Right renal cortex interstitium (tissue), 3 donors: ENCODE results near the gene CYBC1. TPM values are rescaled to one million over a fixed set of nuclear protein-coding genes. Genes with fewer than 3 reads are reported as not detected.
"Not testable (repeated sequence)": the region's sequence is repeated elsewhere in the genome, so short reads cannot be mapped to it uniquely, and the experiment has no call there.

ENCODE experiments used
- DNase-seq, 3 donors: peaks; one replicate each; pipeline ENCODE4 v3.0.0-alpha.2; 2013; ENCODE audit warnings: low read depth in 3 of 3, low spot score in 2 of 3
- polyA plus RNA-seq, 3 donors: library from polyadenylated mRNA; unstranded; fragments of 120-200 nt; gene quantifications; one replicate each; pipeline ENCODE4 v1.2.1, GENCODE V29; 2013; ENCODE audit not compliant: insufficient read length in 3 of 3

The CYBC1 gene
- polyA plus RNA-seq, 3 donors: 40.6 to 44.6 (median 44.6) TPM

DNA sequence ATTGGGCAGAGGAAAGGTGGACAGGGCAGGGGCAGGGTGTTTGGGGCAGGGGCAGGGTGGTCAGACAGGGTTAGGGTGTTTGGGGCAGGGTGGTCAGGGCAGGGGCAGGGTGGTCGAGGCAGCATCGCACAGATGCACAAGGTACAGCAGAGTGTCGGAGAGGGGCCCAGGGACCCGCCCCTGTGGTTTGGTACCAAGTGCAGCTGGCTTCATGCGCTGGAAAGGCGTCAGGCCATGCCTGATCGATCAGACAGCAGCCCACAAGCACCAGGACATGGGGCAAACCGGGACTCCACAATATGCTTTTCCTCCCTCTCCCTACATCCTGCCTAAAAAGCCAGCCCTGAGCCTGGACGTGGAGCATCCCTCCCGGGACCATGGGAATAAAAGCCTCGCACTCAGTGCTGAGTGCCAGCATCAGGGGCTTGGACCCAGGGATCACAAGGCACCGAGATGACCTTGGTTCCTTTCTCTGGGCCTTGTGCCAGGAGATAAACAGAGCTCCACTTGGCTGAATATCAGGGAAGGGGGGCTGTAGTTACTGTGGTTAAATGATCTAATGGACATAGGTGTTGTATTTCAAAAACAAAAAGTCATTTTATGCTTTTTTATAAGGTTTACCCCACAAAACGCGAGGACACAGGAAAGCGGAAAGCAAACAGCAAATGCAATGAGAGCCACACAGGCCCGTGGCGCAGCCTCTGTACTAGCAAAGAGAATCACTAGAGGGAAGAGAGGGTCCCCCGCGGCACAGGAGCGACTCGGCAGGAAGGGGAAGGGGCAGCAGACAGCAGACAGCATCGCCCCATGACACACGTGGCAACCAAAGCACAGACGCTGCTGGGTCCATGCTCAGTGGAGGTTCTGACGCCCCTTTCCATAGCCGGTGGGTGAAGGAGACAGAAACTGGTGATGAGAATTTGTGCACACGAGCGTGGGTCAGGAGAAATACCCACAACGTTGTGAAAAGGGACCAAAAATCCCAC lies 37.7 kb downstream of the CYBC1 start:
- no peak for DNase-seq

DNA sequence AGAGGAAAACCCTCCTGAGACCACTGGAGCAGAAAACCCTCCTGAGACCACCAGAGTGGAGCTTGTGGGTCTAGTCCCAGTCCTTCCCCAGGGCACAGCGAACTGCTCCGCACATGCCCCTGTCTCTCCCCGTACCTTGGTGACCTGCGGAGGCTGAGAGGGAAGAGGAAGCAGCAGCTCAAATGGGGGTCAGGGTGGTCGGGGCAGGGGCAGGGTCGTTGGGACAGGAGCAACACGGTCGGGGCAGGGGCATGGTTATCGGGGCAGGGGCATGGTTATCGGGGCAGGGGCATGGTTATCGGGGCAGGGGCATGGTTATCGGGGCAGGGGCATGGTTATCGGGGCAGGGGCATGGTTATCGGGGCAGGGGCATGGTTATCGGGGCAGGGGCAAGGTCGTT lies 38.5 kb downstream of the CYBC1 start:
- DNase-seq: not testable (repeated sequence)

DNA sequence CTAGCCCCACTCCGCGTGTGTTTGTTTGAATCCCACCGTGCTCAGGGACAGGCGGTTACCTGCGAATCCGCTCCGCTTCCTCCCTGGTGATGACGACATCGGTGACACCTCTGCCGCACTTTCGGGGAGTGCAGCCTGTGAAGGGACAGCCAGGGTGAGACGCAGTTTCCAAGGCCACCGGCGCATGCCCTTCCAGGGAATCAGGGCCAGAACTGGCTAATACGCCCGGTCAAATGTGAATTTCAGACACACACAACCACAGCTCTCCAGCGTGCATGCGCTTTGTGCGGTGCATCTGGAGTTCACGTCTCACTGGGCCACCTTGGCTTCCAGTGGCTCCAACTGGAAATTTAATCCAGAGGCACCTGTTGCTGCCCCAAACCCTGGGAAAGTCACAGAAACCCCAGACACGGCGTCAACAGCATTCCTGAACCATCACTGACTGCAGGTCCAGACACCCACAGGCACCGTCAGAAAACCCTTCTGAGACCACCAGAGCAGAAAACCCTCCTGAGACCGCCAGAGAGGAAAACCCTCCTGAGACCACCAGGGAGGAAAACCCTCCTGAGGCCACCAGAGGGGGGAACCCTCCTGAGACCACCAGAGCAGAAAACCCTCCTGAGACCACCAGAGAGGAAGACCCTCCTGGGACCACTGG lies 39.0 kb downstream of the CYBC1 start:
- DNase-seq: no peak

DNA sequence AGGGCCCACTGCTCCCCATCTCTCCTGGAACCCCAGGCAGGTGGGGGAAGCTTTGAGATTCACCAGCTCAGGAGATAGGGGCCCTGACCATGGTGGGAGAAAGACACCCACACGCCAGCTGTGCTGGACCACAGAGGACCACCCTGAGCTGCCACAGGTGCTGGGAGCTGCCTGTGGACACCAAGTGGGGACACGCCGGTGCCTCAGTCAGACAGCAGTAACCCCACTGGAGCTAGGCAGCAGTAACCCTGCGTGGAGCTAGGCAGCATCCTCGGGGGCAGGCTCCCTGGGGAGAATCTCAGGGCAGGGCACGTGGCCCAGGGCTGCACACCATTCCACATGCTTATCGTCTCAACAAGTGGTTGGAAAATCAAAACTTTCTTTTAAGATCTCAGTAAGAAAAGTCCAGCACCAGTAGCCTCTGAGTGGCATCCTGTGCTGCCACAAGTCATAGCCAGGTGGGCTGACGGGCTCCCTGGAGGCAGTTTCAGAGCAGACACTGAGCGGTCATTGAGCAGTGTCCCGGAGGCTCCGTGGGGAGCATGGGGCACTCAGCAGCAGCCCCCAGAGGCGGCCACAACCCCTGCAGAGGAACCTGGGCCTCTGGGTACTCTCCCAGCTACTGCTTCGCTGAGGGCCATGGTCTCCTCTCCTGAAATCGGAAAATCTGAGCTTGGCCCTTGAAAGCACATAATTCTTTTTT lies 40.4 kb downstream of the CYBC1 start:
- no peak for DNase-seq

- no peak for DNase-seq
Measured at GRCh38 chr17:82408938-82409318, 41.6 kb downstream of the CYBC1 start.

- DNase-seq: no peak
Measured at GRCh38 chr17:82408288-82408937, 42.1 kb downstream of the CYBC1 start.

DNA sequence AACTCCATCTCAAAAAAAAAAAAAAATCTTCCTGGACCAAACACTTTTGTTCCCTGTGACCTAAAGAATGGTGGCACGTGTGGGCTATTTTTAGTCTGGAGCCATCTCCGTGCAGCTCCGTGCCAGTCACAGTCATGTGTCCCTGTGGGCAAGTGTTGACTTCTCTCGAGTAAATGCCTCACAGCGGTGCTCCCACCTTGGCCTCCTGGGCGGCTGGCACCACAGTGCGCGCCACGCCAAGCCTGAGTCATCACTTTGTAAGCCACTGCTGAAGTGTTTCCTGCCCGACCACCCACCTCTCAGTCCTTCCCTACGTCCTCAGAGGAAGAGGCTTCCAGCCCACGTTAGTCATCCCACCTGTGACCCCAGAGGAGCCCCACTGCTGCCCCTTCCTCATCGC lies 43.3 kb downstream of the CYBC1 start:
- DNase-seq: no peak

DNA sequence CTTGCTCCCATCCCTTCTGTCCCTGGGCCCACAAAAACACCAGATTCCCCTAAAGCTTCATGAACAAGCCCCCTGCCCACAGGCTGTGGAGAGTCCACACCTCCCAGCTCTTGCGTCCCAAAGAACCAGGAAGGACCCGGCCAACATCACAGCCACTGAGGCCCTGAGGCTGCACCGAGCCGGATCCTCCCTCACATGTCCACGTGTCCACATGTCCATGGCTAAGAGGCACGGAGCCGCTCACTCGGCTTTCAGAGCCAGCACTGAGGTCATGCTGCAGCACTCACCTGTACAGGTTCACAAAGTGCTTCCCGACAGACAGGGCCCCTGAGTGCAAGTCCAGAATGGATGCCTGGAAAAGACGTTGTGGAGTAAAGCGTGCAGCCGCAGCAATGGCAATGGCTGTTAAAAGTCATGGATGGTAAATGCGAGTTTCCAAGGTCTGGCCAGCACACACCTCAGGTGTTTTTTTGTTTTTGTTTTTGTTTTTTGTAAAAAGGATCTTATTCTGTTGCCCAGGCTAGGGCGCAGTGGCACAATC lies 44.4 kb downstream of the CYBC1 start:
- DNase-seq: no peak

- DNase-seq: no peak
Measured at GRCh38 chr17:82405051-82405450, 45.5 kb downstream of the CYBC1 start.

- DNase-seq: no peak
Measured at GRCh38 chr17:82403662-82404660, 46.6 kb downstream of the CYBC1 start.

DNA sequence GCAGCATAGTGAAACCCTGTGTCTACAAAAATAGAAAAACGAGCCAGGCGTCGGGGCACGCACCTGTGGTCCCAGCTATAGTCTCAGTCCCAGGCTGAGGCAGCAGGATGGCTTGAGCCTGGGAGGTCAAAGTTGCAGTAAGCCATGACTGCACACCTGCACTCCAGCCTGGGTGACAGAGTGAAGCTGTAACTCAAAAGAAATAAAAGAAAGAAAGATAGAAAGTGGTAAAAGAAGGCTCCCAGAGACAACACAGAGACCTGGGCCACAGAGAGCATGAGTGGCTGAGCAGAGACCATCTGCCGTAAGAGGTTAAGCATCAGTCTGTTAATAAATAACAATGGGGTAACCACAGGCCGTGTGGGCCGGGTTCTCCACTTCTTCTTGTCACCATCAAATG lies 47.7 kb downstream of the CYBC1 start:
- no peak for DNase-seq

GRCh38 chr17:82400830-82401229 lies 49.7 kb downstream of the CYBC1 start:
- DNase-seq: no peak

GRCh38 chr17:82400206-82400605 lies 50.3 kb downstream of the CYBC1 start:
- no peak for DNase-seq

GRCh38 chr17:82399601-82400101 lies 50.9 kb downstream of the CYBC1 start:
- DNase-seq: no peak

DNA sequence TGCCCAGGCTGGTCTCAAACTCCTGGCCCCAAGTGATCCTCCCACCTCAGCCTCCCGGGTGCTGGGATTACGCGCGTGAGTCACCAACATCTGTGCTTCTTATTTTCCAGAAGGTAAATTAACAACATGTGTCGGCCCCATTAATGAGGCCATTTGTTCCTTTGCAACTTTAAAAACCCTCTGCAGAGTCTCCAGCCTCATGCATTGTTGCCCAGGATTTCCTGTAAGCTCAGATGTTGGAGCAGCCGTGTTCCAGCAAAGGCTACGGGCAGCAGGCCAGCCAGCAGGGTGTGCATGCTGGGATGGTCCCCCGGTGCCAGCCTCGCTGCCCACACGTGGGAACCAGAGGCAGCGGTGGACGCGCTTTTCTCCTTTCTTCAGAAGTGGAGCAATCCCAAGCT lies 51.5 kb downstream of the CYBC1 start:
- no peak for DNase-seq

GRCh38 chr17:82397449-82398335 lies 52.9 kb downstream of the CYBC1 start:
- no peak for DNase-seq

- no peak for DNase-seq
Measured at GRCh38 chr17:82396601-82397435, 53.7 kb downstream of the CYBC1 start.
